Activated T-cell treated with anti-CD3 and anti-CD28 coated beads for 48 hours (primary cell): ENCODE measurements around the gene PRR36.

Source experiments
- DNase-seq: peaks from one replicate; pipeline ENCODE4 v3.0.0-alpha.2; 2020; ENCODE audit warnings: low read depth

Gene PRR36

GRCh38 chr19:7844951-7845350, 29.2 kb downstream of the PRR36 start:
- no peak for DNase-seq

GRCh38 chr19:7844405-7844804, 29.8 kb downstream of the PRR36 start:
- DNase-seq, result no peak

- no peak for DNase-seq
Observed at GRCh38 chr19:7843521-7843920, 30.7 kb downstream of the PRR36 start.

GRCh38 chr19:7842661-7843294, 31.4 kb downstream of the PRR36 start:
- DNase-seq, result no peak

- DNase-seq, result no peak
Observed at GRCh38 chr19:7841751-7842660, 32.2 kb downstream of the PRR36 start.

- DNase-seq, result no peak
Observed at GRCh38 chr19:7840629-7841028, 33.6 kb downstream of the PRR36 start.

GRCh38 chr19:7839476-7839875, 34.7 kb downstream of the PRR36 start:
- no peak for DNase-seq

GRCh38 chr19:7833225-7834099, 40.7 kb downstream of the PRR36 start:
- DNase-seq, result no peak

- DNase-seq, result no peak
Observed at GRCh38 chr19:7832781-7833180, 41.4 kb downstream of the PRR36 start.

GRCh38 chr19:7832009-7832408, 42.2 kb downstream of the PRR36 start:
- no peak for DNase-seq

- no peak for DNase-seq
Observed at GRCh38 chr19:7831452-7831851, 42.7 kb downstream of the PRR36 start.

- no peak for DNase-seq
Observed at GRCh38 chr19:7830823-7831222, 43.4 kb downstream of the PRR36 start.

GRCh38 chr19:7830272-7830771, 43.9 kb downstream of the PRR36 start:
- no peak for DNase-seq

GRCh38 chr19:7829561-7830271, 44.5 kb downstream of the PRR36 start, which contains the start of gene EVI5L:
TSS of gene EVI5L (plus strand) at chr19:7830218. CDS start at chr19:7846543, 16,325 bp downstream.
- peak; percentile 99 for DNase-seq

GRCh38 chr19:7829166-7829520, 45.0 kb downstream of the PRR36 start:
- no peak for DNase-seq

- DNase-seq, result no peak
Observed at GRCh38 chr19:7823686-7824301, 50.4 kb downstream of the PRR36 start.

GRCh38 chr19:7822910-7823515, 51.2 kb downstream of the PRR36 start:
- DNase-seq, result no peak

GRCh38 chr19:7820588-7820987, 53.6 kb downstream of the PRR36 start:
- DNase-seq, result no peak

GRCh38 chr19:7819337-7819736, 54.9 kb downstream of the PRR36 start:
- no peak for DNase-seq

- no peak for DNase-seq
Observed at GRCh38 chr19:7818806-7819205, 55.4 kb downstream of the PRR36 start.
